Lung (tissue), 12 donors: ENCODE data around the gene FOXJ2. TPM values are rescaled to one million over a fixed set of nuclear protein-coding genes. Genes with fewer than 3 reads are reported as not detected.

ENCODE experiments used
- ATAC-seq: fragments of 200-7000 bp; cut with Tn5 transposase; one replicate; pipeline ENCODE4 v1.9.1; 2020; ENCODE audit warnings: moderate number of reproducible peaks; ENCODE audit not compliant: insufficient read depth, low FRiP score
- DNase-seq, 3 donors: peaks; one replicate each; pipeline ENCODE4 v3.0.0-alpha.2; 2013 to 2017
- H3K27ac ChIP-seq, 2 donors: one replicate each; pipeline ENCODE4 v1.5.1; 2013; ENCODE audit warnings: mild to moderate bottlenecking in 2 of 2, moderate library complexity in 2 of 2, control low read depth in 1 of 2, inconsistent platforms in 1 of 2, low read depth in 1 of 2, low read length in 1 of 2
- H3K27me3 ChIP-seq, 3 donors: one replicate each; pipeline ENCODE4 v1.5.1; 2013; ENCODE audit warnings: low read length in 2 of 3; ENCODE audit not compliant: control insufficient read depth in 3 of 3, insufficient read depth in 3 of 3
- H3K36me3 ChIP-seq, 4 donors: one replicate each; pipeline ENCODE4 v1.5.1; 2013; ENCODE audit warnings: low read length in 4 of 4, mild to moderate bottlenecking in 1 of 4, moderate library complexity in 1 of 4; ENCODE audit not compliant: control insufficient read depth in 4 of 4, insufficient read depth in 4 of 4
- H3K4me1 ChIP-seq, 5 donors: one replicate each; pipeline ENCODE4 v1.5.1; 2013; ENCODE audit warnings: low read length in 5 of 5, mild to moderate bottlenecking in 2 of 5, moderate library complexity in 1 of 5; ENCODE audit not compliant: control insufficient read depth in 5 of 5, insufficient read depth in 5 of 5
- H3K4me3 ChIP-seq: one replicate; pipeline ENCODE4 v1.5.1; 2013; ENCODE audit warnings: mild to moderate bottlenecking, control low read depth, moderate library complexity
- H3K9ac ChIP-seq, 2 donors: one replicate each; pipeline ENCODE4 v1.5.1; 2013; ENCODE audit warnings: low read length in 2 of 2, control low read depth in 1 of 2; ENCODE audit not compliant: insufficient read depth in 1 of 2
- H3K9me3 ChIP-seq, 4 donors: one replicate each; pipeline ENCODE4 v1.5.1; 2013; ENCODE audit warnings: low read length in 3 of 4, mild to moderate bottlenecking in 1 of 4, moderate library complexity in 1 of 4; ENCODE audit not compliant: control insufficient read depth in 4 of 4, insufficient read depth in 3 of 4
- CTCF ChIP-seq: IDR thresholded peaks from 2 replicates; pipeline ENCODE4 v1.5.1; 2012; ENCODE audit warnings: mild to moderate bottlenecking; ENCODE audit errors: control extremely low read depth, extremely low read depth
- WGBS, 2 donors: extraction: QIAGEN DNeasy Blood & Tissue Kit; methylation state at CpG; one replicate each; pipeline ENCODE4 v1.1.7; 2013; 5-methylcytosine and 5-hydroxymethylcytosine counted together
- polyA plus RNA-seq, 2 donors: library from polyadenylated mRNA; stranded (reverse); fragments of 200-250 nt; gene quantifications; one replicate each; pipeline ENCODE4 v1.2.1, GENCODE V29; 2013
- total RNA-seq, 2 donors: library from RNA; depleted of rRNA in 1 of 2; stranded (reverse); fragments of >200 nt in 1 of 2; gene quantifications; one replicate each; pipeline ENCODE4 v1.2.1, GENCODE V29; 2014 to 2021
- donor health status: control.
- donor health status: control.
- donor health status: Bipolar disorder and iron deficiency.
- donor health status: healthy.
- donor health status: DM: yes; HTN: yes; CAD: no.

The FOXJ2 gene
- total and polyA plus RNA-seq, 4 donors = 8.3 to 16.7 (median 11.8) TPM

- ATAC-seq (peak; percentile 25), DNase-seq (peak; percentile 53 to 72 (median 58))
- no peak for TF ChIP-seq CTCF
- Histone ChIP-seq H3K36me3 (peaks cover 0 to 8% (median 0%) of the 10 kb centered on the region in 4 donors), H3K27ac (peak overlapping the region; percentile 97 to 98), H3K9ac (peak overlapping the region; percentile 81 to 91), H3K4me3 (peak overlapping the region; percentile 89), H3K9me3 (no peaks in the 10 kb centered on the region), H3K4me1 (peaks cover 23 to 50% (median 24%) of the 10 kb centered on the region in 5 donors), H3K27me3 (no peaks in the 10 kb centered on the region)
- WGBS, 2 donors = 7 to 12% methylated on average over 17 of the region's 17 CpGs
Observed at GRCh38 chr12:8033153-8034044, 883 bp downstream of the FOXJ2 start.

- H3K9ac ChIP-seq = peak overlapping the region in 1 of 2 donors; percentile 29
- ATAC-seq (no peak), DNase-seq (no peak)
- peaks cover 28 to 56% (median 31%) of the 10 kb centered on the region in 5 donors for H3K4me1 ChIP-seq
- H3K9me3 ChIP-seq = no peaks in the 10 kb centered on the region
- peak overlapping the region; percentile 38 to 98 for H3K27ac ChIP-seq
- no peak overlapping the region for H3K4me3 ChIP-seq
- TF ChIP-seq CTCF = no peak
- no peaks in the 10 kb centered on the region for H3K27me3 ChIP-seq
- peaks cover 2 to 13% (median 3%) of the 10 kb centered on the region in 4 donors for H3K36me3 ChIP-seq
Observed at GRCh38 chr12:8034802-8035201, 2.3 kb downstream of the FOXJ2 start.

GRCh38 chr12:8035440-8036010, 3.0 kb downstream of the FOXJ2 start:
- no peak for TF ChIP-seq CTCF
- peaks cover 3 to 16% (median 8%) of the 10 kb centered on the region in 4 donors for H3K36me3 ChIP-seq
- H3K9me3 ChIP-seq = no peaks in the 10 kb centered on the region
- H3K27me3 ChIP-seq = no peaks in the 10 kb centered on the region
- H3K4me3 ChIP-seq = no peak overlapping the region
- H3K4me1 ChIP-seq = peaks cover 28 to 56% (median 31%) of the 10 kb centered on the region in 5 donors
- WGBS, 2 donors = 61 to 67% methylated on average over 5 of the region's 5 CpGs
- ATAC-seq (no peak), DNase-seq (no peak)
- peak overlapping the region in 1 of 2 donors; percentile 98 for H3K27ac ChIP-seq
- no peak overlapping the region for H3K9ac ChIP-seq
